IPS-20b (cell line): Measurements from ENCODE around the gene ZNF747.

Experiments
- H3K27ac ChIP-seq: one replicate; pipeline ENCODE4 v1.5.1; 2013; ENCODE audit warnings: low read length
- H3K27me3 ChIP-seq: 2 replicates; pipeline ENCODE4 v1.6.1; 2013; ENCODE audit warnings: mild to moderate bottlenecking, low read length, inconsistent platforms; ENCODE audit not compliant: insufficient read depth
- H3K36me3 ChIP-seq: 2 replicates; pipeline ENCODE4 v1.6.1; 2013; ENCODE audit warnings: low read depth, mild to moderate bottlenecking, inconsistent platforms, low read length, moderate library complexity; ENCODE audit not compliant: insufficient read depth
- H3K4me1 ChIP-seq: 2 replicates; pipeline ENCODE4 v1.6.1; 2013; ENCODE audit warnings: mild to moderate bottlenecking, control low read depth, inconsistent platforms, low read length, moderate library complexity; ENCODE audit not compliant: insufficient read depth
- H3K4me3 ChIP-seq: 2 replicates; pipeline ENCODE4 v1.5.1; 2013; ENCODE audit warnings: mild to moderate bottlenecking, low read length, inconsistent platforms
- H3K9ac ChIP-seq: 2 replicates; pipeline ENCODE4 v1.6.1; 2013; ENCODE audit warnings: low read depth, mild to moderate bottlenecking, inconsistent platforms, low read length, moderate library complexity
- H3K9me3 ChIP-seq: 2 replicates; pipeline ENCODE4 v1.6.1; 2013; ENCODE audit warnings: mild to moderate bottlenecking, low read depth, low read length, inconsistent platforms; ENCODE audit not compliant: insufficient read depth

Gene ZNF747

DNA sequence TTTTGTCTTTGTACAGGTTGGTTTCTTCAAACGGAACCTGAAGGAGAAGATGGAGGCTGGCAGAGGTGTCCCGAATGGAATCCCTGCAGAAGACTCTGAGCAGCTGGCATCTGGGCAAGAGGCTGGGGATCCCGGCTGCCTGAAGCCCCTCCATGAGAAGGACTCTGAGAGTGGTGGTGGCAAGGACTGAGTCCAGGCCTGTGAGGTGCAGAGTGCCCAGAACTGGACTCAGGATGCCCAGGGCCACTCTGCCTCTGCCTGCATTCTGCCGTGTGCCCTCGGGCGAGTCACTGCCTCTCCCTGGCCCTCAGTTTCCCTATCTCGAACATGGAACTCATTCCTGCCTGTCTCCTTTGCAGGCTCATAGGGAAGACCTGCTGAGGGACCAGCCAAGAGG is 13.2 kb downstream of the ZNF747 start:
- no peak overlapping the region for H3K27ac ChIP-seq
- no peak overlapping the region for H3K9ac ChIP-seq
- H3K27me3 ChIP-seq, result no peaks in the 10 kb centered on the region
- H3K4me1 ChIP-seq, result no peaks in the 10 kb centered on the region
- no peak overlapping the region for H3K4me3 ChIP-seq
- H3K9me3 ChIP-seq, result no peaks in the 10 kb centered on the region
- peaks cover 5% of the 10 kb centered on the region; the same call in 1 of the 2 replicates for H3K36me3 ChIP-seq

DNA sequence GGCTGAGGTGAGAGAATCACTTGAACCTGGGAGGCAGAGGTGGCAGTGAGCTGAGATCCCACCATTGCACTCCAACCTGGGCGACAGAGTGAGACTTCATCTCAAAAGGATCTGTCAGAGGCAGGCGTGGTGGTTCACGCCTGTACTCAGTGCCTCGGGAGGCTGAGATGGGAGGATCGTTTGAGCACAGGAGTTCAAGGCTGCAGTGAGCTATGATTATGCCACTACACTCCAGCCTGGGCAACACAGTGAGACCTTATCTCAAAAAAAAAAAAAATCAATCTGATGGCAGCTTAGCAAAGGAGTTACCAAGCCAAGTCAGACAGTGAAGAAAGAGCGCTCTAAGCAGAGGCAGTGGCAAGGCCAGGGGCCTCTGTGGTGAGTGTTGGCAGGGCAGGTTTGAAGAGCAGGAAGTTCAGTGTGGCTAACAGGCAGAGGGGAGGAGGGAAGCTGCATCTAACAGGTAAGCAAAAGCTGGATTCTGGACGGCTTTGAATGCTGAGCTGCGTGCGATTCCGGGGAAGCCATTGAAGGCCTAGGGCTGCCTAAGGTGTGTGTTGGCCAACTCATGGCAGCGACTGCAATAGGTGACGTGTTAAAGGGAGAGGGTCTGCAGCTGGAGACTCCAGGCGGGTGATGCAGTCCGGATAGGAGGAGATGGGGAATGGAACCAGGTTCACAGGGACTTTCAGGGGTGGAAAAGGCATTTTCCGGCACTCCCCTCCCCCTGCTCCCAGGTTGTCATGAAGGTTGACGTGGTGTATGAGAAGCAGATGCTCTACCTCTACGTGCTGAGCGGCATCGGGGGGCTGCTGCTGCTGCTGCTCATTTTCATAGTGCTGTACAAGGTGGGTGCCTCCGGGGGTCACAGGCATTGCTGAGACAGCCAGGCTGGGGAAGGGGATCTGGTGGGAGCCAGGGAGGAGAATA is 15.3 kb downstream of the ZNF747 start:
- H3K27ac ChIP-seq, result no peak overlapping the region
- H3K36me3 ChIP-seq, result no peaks in the 10 kb centered on the region
- H3K4me3 ChIP-seq, result no peak overlapping the region
- H3K9me3 ChIP-seq, result no peaks in the 10 kb centered on the region
- no peaks in the 10 kb centered on the region for H3K4me1 ChIP-seq
- no peaks in the 10 kb centered on the region for H3K27me3 ChIP-seq
- H3K9ac ChIP-seq, result no peak overlapping the region

DNA sequence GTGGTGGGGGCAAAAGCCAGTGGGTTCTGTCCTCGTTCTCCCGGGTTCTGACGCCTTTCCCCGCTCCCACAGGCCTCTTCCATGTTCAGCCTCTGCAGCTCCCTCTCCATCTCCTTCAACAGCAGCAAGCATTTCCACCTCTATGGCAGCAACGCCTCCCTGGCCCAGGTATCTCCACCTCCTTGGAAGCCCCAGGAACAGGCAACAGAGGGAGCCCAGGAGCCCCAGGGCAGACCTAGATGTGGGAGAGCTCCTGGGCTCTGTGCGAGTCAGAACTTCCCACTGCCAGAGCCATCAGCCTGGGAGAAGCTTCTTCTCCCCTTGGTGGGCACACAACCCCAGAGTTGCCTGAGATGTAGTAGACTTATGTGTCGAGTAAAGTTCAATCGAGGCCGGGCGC is 16.1 kb downstream of the ZNF747 start:
- no peaks in the 10 kb centered on the region for H3K4me1 ChIP-seq

DNA sequence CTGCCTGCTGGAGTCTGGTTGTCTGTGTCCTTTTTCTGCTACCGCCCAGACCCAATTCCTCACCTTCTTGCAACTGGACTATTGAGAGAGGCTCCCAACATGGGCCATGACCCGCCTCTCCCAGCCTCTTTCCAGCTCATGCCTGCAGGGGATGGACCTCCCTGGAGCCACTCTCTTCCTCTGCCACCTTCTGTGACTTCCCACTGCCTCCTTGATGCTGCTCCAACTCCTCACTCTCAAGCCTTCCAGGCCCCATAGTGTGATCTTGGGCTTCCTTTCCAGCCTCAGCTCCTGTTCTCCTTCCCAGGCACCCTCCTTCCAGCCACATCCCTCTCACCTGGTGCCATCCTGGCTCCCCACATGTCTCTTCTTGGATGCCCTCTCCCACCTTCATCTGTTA is 19.4 kb downstream of the ZNF747 start:
- H3K36me3 ChIP-seq, result no peaks in the 10 kb centered on the region
- no peaks in the 10 kb centered on the region; the same call in 1 of the 2 replicates for H3K27me3 ChIP-seq
- H3K9ac ChIP-seq, result no peak overlapping the region
- H3K27ac ChIP-seq, result no peak overlapping the region
- no peak overlapping the region for H3K4me3 ChIP-seq
- H3K4me1 ChIP-seq, result no peaks in the 10 kb centered on the region
- no peaks in the 10 kb centered on the region for H3K9me3 ChIP-seq

More for the DNA sequence above, 16.1 kb downstream of the ZNF747 start:
- Histone ChIP-seq H3K9me3 (no peaks in the 10 kb centered on the region), H3K27ac (no peak overlapping the region), H3K36me3 (no peaks in the 10 kb centered on the region), H3K4me3 (no peak overlapping the region), H3K9ac (no peak overlapping the region), H3K27me3 (no peaks in the 10 kb centered on the region)

DNA sequence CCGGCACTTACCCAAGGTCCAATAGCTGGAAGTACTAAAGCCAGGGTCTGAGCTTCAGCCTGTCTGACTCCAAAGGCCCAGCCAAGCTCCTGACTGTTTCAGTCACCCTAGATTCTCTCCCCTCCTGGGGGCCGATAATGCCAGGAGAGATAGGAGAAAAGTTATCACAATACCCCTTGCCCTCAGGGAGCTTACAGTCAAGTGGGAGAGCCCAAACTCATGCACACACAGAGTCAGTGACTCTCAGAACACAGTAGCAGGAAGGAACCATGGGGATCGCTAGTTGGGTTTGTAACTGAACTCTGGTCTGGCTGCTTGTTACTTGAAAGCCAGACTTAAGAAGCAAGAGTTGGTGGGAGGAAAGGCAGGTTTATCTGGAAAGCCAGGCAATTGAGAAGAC is 23.1 kb downstream of the ZNF747 start:
- no peak overlapping the region for H3K9ac ChIP-seq
- no peak overlapping the region for H3K27ac ChIP-seq
- no peak overlapping the region for H3K4me3 ChIP-seq
- H3K4me1 ChIP-seq, result no peaks in the 10 kb centered on the region
- no peaks in the 10 kb centered on the region for H3K9me3 ChIP-seq
- H3K27me3 ChIP-seq, result no peaks in the 10 kb centered on the region; the same call in 1 of the 2 replicates
- H3K36me3 ChIP-seq, result no peaks in the 10 kb centered on the region

DNA sequence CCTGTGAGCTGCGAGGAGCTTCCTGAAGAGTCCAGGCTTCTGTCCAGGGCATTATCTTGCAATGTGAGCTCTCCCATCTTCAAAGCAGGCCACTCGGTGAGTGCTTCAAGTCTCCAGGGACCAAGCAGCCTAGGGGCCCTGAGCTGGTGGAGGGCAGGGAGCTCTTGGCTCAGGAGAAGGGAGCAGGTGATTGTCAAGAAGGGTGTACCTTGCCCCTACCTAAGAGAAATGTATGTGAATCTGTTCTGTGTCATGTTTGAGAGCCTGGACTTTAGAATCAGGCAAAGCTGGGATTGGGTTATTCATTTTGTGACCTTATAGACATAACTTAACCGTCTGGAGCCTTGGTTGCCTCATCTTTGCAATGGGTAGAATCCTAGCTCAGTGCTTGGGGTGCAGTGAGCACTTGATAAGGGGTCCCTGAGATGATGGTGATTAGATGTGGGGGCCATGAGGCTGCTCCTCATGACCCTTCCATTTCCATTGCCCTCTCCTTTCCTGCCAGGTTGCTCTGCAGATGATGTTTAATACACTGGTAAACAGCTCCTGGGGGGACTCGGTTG is 24.2 kb downstream of the ZNF747 start:
- Histone ChIP-seq H3K9ac (no peak overlapping the region), H3K36me3 (no peaks in the 10 kb centered on the region), H3K27me3 (no peaks in the 10 kb centered on the region; the same call in 1 of the 2 replicates), H3K4me3 (no peak overlapping the region), H3K27ac (no peak overlapping the region), H3K9me3 (no peaks in the 10 kb centered on the region), H3K4me1 (no peaks in the 10 kb centered on the region)

DNA sequence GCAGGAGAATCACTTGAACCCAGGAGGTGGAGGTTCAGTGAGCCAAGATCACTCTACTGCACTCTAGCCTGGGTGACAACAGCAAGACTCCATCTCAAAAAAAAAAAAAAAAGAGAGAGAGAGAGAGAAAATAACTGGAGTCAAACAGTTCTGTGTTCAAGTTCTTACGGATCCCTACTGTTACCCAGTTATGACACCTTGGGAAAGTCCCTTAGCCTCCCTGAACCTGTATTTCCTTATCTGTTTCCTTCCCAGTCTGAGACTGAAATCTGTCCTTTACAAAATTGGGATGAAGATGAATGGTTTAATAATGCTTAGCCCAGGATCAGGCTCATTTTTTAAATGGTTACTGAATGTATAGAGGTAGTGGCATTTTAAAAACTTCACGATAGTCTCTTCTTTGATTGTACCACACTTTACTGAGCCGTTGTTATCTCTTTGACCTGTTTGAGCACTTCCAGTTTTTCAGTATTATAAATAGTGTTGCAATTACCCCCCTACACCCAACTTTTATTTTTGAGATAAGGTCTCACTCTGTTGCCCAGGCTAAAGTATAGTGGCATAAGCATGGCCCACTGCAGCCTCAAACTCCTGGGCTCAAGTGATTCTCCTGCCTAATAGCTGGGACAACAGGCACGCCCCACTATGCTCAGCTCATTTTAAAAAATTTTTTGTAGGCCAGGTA is 25.4 kb downstream of the ZNF747 start:
- no peak overlapping the region for H3K9ac ChIP-seq
- no peaks in the 10 kb centered on the region for H3K4me1 ChIP-seq
- no peaks in the 10 kb centered on the region for H3K36me3 ChIP-seq
- no peaks in the 10 kb centered on the region; the same call in 1 of the 2 replicates for H3K27me3 ChIP-seq
- H3K27ac ChIP-seq, result no peak overlapping the region
- no peaks in the 10 kb centered on the region for H3K9me3 ChIP-seq
- no peak overlapping the region for H3K4me3 ChIP-seq

DNA sequence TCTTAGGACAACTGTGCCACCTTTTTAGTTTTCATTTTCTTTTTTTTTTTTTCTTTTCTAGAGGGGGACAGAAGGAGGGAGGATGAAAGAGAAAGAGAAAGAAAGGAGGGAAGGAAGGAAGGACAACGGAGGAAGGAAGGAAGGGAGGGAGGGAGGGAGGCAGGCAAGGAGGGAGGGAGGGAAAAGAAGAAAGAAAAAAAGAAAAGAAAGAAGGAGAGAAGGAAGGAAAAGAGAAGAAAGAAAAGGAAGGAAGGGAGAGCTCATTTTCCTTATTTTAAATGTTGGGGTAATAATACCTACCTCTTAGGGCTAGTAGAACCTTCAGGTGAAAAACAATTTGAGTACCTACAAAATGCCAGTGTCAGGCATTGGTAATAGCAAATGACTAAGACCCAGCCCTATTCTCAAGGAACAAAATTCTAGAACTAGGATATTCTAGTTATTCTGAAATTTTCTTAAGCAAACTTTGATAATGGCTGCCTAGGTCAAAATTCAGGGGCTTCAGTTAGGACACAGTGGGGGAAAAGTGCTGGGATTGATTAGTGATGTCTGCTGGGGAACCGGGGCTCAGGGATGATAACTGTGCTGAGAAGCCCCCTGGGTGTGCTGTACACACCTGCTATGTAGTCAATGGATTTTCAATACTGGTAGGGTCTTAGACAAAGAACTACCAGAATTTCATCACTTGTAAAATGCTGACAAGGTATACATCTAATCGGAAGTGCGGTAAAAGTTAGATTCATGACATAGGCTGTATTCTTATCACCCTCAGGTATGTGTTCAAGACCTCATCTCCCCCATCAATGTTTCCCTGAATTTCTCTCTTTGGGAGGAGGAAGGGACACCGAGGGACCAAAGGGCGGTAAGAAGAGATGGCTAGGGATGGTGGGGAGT is 31.0 kb downstream of the ZNF747 start:
- H3K36me3 ChIP-seq, result no peaks in the 10 kb centered on the region
- no peak overlapping the region for H3K4me3 ChIP-seq
- H3K9me3 ChIP-seq, result no peaks in the 10 kb centered on the region
- H3K9ac ChIP-seq, result no peak overlapping the region
- H3K27me3 ChIP-seq, result no peaks in the 10 kb centered on the region
- no peak overlapping the region for H3K27ac ChIP-seq
- no peaks in the 10 kb centered on the region for H3K4me1 ChIP-seq

DNA sequence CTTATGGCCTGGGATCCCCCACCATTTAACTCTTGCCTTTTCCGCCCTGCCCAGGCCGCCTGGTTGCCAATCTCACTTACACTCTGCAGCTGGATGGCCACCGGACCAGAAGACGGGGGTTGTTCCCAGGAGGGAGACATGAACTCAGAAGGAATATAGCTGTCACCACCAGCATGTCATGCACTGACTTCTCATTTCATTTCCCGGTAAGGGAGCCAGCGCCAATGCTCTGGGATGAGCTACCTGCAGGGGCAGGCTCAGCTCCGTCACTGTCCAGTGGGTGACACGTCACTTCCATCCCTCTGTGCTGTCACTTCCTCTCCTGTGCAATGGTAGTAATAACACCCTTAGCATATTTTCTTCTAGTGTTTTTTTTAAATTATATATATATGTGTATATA is 35.4 kb downstream of the ZNF747 start:
- H3K27me3 ChIP-seq, result peaks cover 3% of the 10 kb centered on the region; the same call in 1 of the 2 replicates
- H3K9me3 ChIP-seq, result no peaks in the 10 kb centered on the region
- H3K36me3 ChIP-seq, result no peaks in the 10 kb centered on the region
- no peak overlapping the region for H3K9ac ChIP-seq
- no peak overlapping the region for H3K4me3 ChIP-seq
- H3K27ac ChIP-seq, result no peak overlapping the region
- no peaks in the 10 kb centered on the region for H3K4me1 ChIP-seq

DNA sequence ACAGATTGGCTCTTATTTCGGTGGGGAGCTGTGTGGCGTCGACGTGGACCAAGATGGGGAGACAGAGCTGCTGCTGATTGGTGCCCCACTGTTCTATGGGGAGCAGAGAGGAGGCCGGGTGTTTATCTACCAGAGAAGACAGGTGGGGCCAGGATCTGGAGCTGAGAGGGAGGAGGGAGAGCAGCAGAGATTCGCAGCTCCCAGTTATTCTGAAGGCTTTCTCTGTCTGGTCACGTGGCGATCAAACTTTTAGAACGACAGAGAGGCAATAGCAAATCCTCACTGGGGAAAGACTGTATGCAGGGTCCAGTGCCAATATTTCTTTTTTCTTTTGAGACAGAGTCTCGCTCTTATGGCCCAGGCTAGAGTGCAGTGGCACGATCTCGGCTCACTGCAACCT is 39.9 kb downstream of the ZNF747 start:
- no peak overlapping the region for H3K4me3 ChIP-seq
- H3K9ac ChIP-seq, result no peak overlapping the region
- H3K9me3 ChIP-seq, result no peaks in the 10 kb centered on the region
- peaks cover 8% of the 10 kb centered on the region; the same call in 1 of the 2 replicates for H3K27me3 ChIP-seq
- no peak overlapping the region for H3K27ac ChIP-seq
- H3K36me3 ChIP-seq, result no peaks in the 10 kb centered on the region
- peaks cover 2% of the 10 kb centered on the region; the same call in 1 of the 2 replicates for H3K4me1 ChIP-seq

DNA sequence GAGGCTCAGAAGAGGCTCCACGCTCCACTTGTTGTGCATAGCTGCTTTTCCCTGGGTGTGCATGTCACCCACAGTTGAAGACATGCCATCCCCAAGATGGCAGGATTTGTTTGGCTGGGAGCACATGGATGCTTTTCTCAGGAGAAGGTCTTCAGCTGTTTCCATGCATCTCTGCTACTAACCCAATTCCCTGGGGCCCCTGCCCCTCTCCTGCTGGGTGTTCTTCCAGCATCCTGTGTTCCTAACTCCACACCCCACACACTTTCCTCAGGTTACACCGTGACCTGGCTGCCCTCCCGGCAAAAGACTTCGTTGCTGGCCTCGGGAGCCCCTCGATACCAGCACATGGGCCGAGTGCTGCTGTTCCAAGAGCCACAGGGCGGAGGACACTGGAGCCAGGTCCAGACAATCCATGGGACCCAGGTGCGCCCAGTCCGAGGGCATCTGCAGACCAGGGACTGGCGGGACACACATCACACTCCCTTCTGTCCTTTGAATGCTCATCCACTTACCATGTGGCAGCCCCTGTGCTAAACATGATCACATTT is 40.6 kb downstream of the ZNF747 start:
- Histone ChIP-seq H3K4me1 (peaks cover 2% of the 10 kb centered on the region; the same call in 1 of the 2 replicates), H3K27ac (no peak overlapping the region), H3K9me3 (no peaks in the 10 kb centered on the region), H3K36me3 (no peaks in the 10 kb centered on the region), H3K27me3 (peaks cover 8% of the 10 kb centered on the region; the same call in 1 of the 2 replicates), H3K9ac (no peak overlapping the region), H3K4me3 (no peak overlapping the region)
